ENCODE results near the gene RNF227. TPM values are rescaled to one million over a fixed set of nuclear protein-coding genes. Genes with fewer than 3 reads are reported as not detected.

RNF227 gene
- total RNA-seq, 1 donor from 2014 or later: 0.79 TPM

DNA sequence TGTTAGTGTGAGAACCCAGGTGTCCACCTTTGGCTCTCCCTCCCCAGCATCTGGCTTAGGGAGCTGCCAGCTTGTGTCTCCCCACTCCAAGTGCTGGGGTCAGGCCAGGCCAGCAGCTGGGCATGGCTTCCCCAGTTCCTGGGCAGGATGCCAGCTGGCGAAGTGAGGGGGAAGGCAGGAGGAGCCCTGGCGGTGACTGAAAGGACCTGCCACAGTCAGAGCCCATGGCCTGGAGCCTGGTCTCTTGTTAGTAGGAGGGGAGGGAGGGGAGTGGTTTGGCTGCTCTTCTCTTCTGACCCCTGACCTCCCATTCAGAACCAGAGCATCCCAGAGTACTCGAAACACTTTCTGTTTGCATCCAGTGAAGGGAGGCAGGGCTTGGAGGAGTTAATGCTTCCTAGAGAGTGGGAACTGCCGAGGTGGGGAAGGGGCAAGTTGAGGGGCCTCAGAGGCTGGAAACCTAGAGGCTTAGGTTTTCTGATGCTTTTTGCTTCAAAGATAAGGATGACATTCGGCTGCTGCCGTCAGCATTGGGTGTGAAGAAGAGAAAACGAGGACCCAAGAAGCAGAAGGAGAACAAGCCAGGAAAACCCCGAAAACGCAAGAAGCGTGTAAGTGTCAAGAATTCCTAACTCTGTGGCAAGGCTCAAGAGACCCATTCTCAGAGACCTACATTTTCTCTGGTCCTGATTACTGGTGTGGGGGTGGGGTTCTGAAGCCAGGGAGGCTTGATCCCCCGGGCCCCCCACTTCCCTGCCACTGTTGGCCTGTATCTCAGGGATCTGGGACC is 26.7 kb downstream of the RNF227 start:
- peak; percentile 77 to 88 for DNase-seq (ENCODE audit: low read depth in 2 of 2)

DNA sequence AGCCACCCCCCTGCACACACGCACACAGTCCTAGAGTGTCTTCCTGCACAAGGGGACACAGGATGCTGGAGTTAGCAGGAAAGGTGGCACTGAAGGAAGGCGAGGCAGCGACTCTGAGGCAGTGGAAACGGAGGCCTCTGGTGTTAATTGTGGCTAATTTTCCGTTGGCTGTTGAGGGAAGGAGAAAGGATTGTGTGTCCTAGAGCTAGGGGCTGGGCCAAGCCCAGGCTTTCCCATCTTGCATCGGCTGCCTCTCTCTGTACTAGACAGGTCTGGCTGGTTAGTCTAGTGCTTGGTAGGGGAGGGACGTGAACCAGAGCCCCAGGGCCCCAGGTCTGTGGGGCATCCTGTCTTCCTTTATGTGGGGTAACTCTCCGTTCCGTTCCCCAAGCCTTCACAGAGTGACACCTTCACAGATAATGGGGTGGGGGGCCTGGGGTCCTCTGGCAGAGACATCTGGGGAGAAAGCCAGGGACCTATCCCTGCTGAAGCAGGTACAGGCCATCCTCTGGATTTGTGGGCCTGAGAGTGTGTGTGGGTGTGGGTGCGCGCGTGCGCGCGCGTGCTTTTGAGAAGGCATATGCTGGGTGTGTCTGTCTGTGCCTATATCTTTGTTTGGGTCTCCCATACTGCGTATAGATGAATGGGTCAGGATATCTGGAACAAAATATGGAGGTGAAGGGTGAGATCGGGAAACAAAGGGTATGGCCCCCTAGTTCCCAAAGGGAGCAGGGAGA is 27.7 kb downstream of the RNF227 start, which contains the start of gene CHD3:
TSS of gene CHD3 (plus strand) at position 606 of the 737 bp plus-strand sequence. CDS start 212 bp downstream, outside the sequence.
- peak; percentile 12 to 27 for DNase-seq (ENCODE audit: low read depth in 2 of 2)

DNA sequence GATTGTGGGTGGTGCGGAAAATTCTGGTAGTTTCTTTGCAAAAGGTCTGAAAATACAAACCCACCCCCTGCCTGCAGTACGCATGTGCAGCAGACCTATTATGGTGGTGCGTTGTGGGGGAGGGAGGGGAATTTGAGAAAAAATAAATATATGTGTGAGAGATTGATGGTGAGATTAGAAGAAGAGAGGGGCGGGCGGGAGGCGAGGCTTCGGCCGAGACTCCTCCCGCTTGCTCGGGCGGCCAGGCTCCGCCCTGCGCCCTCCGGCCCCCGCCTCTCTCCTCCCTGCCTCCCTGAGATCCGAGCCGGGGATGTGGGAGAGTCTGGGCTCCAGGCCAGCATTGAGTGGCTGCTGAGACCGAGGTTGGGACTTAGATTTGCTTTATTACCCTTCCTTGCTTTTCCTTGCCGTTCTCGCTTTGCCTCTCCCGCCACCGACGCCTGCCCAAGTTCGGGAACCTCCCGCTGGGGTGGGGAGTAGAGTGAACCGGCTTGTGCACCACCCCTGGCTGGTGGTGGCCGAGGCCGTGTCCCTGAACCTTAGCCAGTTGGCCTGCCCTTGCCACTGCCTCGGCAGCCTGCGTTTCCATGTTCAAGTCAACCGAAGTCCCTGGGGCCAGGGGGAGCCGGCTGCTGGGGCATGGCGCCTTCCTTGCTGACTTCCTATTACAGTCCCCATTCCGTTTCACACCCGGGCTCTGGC is 28.5 kb downstream of the RNF227 start:
- DNase-seq (ENCODE audit: low read depth in 2 of 2): peak; percentile 94 to 97

DNA sequence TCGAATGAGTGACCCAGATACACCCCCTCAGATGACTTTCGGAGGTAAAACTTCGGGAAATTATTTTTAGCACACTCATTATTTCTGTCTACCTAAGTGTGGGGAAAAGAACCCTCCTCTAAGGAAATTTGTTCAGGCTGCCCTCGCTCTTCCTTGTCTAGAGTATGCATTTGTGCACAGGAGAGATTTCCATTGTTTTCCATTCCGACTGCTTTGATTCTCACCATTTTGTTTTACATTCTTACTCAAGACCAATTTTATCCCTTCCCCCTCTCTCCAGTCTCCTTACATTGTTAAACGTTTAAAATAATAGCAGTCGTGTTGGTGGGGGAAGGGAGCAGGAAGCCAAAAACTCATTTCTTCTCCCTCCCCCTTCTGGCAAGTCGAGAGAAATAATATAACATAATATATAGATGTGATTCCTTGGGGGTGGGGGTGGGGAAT is 29.0 kb downstream of the RNF227 start:
- DNase-seq (ENCODE audit: low read depth in 2 of 2): no peak

DNA sequence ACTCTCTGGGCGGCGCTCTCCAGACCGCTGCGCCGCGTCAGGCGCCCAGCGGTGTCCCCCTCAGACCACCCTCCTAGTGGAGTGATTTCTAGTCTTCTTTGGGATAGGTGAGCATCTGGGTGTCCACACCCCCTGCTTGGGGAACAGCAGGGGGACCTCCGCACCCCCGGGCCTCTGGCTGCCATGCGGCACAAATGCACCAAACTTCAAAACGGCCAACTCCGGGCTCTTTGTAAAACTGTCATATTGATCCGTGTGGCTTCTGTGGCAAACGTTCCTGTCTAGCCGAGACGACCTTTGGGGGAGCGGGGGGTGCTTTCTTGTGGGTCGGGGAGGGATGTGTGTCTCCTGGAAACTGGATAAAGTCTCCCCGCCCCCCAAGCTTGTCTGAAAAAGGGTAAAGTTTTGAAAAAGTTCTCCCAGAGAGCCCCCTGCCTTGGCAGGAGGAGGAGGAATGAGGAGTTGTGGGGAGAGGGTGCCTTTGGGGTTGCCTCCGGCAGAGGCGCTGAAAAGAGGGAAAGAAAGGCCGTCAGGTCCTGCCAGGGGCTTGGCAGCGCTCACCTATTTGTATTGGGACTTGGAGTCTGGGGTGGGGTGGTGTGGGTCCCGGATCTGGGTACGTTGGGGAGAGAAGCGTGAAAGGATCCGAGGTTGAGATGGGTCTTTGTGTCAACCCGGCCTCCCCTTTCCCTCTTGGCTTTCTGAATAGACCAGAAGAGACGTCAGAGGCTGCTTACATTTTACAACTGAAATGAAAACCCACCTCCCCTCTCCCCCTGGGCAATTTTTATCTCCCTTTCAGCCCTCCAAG is 29.7 kb downstream of the RNF227 start:
- peak; percentile 23 to 40 for DNase-seq (ENCODE audit: low read depth in 2 of 2)

DNA sequence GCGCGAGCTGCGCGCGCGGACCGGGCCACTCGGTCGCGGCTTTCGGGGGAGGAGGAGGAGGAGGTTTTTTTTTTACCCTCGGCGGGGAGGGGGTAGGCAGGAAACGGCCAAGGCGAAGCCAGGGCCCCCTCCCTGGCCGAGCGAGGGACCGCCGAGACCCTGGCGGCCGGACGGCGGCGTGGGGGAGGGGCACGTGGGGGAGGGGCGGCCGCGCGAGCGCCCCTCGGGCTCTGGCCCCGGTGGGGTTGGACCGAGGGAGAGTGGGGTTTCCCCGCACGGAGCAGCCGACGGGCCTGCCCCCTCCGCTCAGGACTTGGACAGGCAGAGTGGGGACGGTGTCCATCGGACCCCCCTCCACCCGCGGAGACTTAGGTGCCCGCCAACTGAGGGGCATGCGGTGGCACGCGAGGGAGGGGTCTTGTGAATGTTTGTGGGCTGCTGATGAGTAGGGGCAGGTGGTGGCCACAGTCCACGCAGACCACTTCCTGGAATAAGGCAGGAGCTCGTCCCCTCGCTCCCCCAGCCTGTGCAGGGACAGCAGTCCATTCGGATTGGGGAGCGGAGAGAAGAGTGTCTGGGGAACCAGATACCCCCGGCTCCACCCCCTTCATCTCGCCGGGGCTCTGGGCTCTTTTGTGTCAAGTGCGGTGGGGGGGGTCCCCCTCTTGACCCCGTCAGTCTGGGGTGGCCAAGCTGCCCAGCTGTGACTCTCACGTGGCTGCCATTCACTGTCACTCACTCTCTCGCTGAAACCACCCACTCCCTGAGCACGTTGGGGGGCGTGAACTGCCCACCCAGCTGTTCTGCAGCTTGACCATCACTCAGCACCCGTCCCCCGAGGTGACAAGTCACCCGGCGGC is 30.5 kb downstream of the RNF227 start:
- DNase-seq (ENCODE audit: low read depth in 2 of 2): peak; percentile 28 to 29

- DNase-seq (ENCODE audit: low read depth in 2 of 2): peak in 1 of 2 donors; percentile 4
Observed at GRCh38 chr17:7884581-7885366, 31.3 kb downstream of the RNF227 start.

DNA sequence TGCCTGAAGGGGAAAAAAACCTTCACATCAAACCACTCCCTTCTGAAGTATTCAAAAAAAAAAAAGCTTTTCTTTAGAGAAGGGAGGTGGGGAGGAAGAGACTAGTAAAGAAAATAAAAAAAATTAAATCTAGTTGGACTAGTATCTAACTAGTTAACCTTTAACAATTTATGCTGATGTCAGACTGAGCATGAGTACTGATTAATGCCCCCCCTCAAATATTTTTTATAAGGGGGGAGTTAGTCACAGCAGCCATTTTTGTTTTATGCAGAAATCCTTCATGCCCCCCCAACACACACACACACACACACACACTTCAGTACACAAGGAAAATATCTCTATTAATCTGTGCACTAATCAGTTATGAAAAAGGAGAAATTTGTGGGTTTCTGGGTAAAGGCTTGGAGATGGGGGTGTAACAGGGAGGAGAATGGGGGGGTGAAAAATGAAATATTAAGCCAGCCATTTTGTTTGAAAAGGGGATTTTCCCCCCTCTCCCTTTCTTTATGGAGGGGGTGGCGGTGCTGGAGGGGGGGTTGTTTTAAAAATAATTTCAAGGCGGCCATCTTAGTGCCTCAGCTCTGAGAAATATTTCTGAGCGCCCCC is 32.2 kb downstream of the RNF227 start:
- peak; percentile 11 to 46 for DNase-seq (ENCODE audit: low read depth in 2 of 2)

GRCh38 chr17:7882629-7883028 is 33.5 kb downstream of the RNF227 start:
- DNase-seq (ENCODE audit: low read depth in 2 of 2): no peak

- DNase-seq (ENCODE audit: low read depth in 2 of 2): no peak
Observed at GRCh38 chr17:7882068-7882467, 34.0 kb downstream of the RNF227 start.

GRCh38 chr17:7881276-7882054 is 34.6 kb downstream of the RNF227 start:
- DNase-seq (ENCODE audit: low read depth in 2 of 2): peak in 1 of 2 donors; percentile 56

DNA sequence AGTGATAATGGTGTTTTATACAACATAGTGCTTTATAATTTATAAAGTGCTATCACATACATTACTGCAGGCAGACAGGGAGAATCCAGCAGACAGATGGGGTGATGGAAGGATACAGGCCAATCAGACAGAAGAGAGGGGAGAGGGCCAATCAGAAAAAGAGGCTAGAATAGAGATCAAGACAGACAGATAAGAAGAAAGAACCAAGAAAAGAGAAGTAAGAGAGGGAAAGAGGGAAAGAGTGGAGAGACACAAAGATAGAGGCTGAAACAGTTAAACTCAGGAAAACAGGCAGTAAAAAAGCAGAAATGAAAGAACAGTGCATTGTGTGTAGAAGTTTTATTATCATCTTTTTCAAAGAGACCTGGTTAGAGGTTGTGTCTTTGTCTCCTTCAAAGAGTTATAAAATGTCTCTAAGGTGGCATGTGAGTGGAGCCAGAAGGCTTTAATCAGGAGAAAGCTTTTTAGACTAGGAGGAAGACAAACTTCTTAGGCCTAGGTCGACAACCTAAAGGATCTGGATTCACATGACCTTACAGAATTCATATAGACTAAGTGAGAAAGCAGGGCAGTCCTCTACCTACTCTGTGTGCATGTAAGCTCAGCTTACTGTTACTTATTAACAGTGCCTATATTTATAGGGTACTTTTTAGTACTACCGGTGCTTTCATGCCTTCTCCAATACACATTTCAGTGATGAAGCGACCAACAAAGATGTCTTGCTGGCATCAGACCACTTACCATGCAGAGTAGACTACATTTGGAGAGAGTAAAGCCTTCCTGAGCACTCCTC is 35.8 kb downstream of the RNF227 start:
- DNase-seq (ENCODE audit: low read depth in 2 of 2): no peak

DNA sequence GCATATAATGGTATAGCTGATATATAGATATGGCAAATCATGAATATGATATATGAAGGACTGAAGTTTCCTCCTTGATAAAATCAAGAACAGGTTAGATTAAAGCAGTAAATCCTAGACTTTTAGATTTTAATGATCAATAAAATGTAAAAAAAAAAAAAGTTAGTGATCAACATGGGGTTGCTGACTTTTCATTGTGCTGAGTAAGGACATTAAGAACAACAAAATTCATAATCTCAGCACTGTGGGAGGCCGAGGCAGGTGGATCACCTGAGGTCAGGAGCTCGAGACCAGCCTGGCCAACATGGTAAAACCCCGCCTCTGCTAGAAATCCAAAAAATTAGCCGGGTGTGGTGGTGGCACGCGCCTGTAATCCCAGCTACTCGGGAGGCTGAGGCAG is 37.9 kb downstream of the RNF227 start:
- no peak for DNase-seq (ENCODE audit: low read depth in 2 of 2)

GRCh38 chr17:7875804-7876370 is 40.2 kb downstream of the RNF227 start:
- DNase-seq (ENCODE audit: low read depth in 2 of 2): no peak

DNA sequence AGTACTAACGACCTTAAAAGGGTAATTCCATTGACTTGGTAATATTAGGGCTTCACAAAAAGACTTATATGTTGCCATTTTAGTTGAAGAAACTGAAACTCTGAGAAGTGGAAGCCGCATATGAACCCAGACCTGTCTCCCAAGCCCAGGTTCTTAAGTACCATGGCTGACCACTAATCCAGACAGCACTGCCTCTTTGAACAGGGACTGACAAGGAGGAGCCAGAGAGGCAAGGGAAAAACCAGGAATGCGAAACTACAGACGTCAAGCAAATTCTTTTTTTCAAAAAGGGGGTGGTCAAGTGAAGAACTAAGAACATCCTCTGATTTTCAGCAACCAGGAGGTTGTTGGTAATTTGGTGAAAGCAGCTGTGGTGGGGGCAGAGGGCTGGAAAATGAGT is 43.0 kb downstream of the RNF227 start:
- DNase-seq (ENCODE audit: low read depth in 2 of 2): no peak

- no peak for DNase-seq (ENCODE audit: low read depth in 2 of 2)
Observed at GRCh38 chr17:7867881-7868329, 48.2 kb downstream of the RNF227 start.

All from lung microvascular endothelial cell (primary cell).